Activated naive CD4-positive, alpha-beta T cell treated with anti-CD3 and anti-CD28 coated beads, Interleukin-2, amount 10 ng/mL, durations not matched to agents 5 hours and 36 hours (primary cell): ENCODE measurements around the gene TBX10. TPM values are rescaled to one million over a fixed set of nuclear protein-coding genes. Genes with fewer than 3 reads are reported as not detected.

Experiments
- total RNA-seq, 2 experiments: library from RNA; stranded (reverse); gene quantifications; one replicate each; pipeline ENCODE4 v1.2.3, GENCODE V29; 2021

TBX10 gene
- not detected for total RNA-seq

GRCh38 chr11:67639438-67639859 lies at the start of gene TBX10:
Gene TBX10 (minus strand): TSS chr11:67639763. CDS start chr11:67639472, 291 bp downstream.

GRCh38 chr11:67674442-67674871 lies 34.9 kb upstream of the TBX10 start, which contains the start of gene ALDH3B2:
Gene ALDH3B2 (minus strand): TSS chr11:67674623. CDS start chr11:67666935, 7,688 bp downstream.

GRCh38 chr11:67629386-67630227 lies 10.0 kb downstream of the TBX10 start, which contains the start of gene NUDT8:
Gene NUDT8 (minus strand): TSS chr11:67629937. CDS start chr11:67629911, 26 bp downstream.

GRCh38 chr11:67606492-67607295 lies 32.9 kb downstream of the TBX10 start, which contains the start of gene NDUFV1:
Gene NDUFV1 (plus strand): TSS chr11:67606936. CDS start chr11:67607005, 69 bp downstream.

GRCh38 chr11:67583247-67584204 lies 56.0 kb downstream of the TBX10 start, which contains the start of gene GSTP1:
Gene GSTP1 (plus strand): TSS chr11:67583812. CDS start chr11:67583844, 32 bp downstream.

Other genes starting within 250 kb of the TBX10 start
- gene RAD9A, start 247.8 kb downstream of the TBX10 start, total RNA-seq, result 10 to 100 TPM; 44.5 to 48.5 TPM
- gene PPP1CA, start 237.9 kb downstream of the TBX10 start, total RNA-seq, result 100 to 1,000 TPM; 282 to 301 TPM
- gene TBC1D10C, start 235.7 kb downstream of the TBX10 start, total RNA-seq, result 100 to 1,000 TPM; 312 to 320 TPM
- 1 to 10 TPM; 1.1 TPM for gene CARNS1, start 224.1 kb downstream of the TBX10 start, total RNA-seq
- 10 to 100 TPM; 49.3 to 60.0 TPM for gene RPS6KB2, start 211.3 kb downstream of the TBX10 start, total RNA-seq
- gene PTPRCAP, start 202.1 kb downstream of the TBX10 start, total RNA-seq, result 100 to 1,000 TPM; 404 to 425 TPM
- gene CORO1B, start 196.3 kb downstream of the TBX10 start, total RNA-seq, result 100 to 1,000 TPM; 375 to 382 TPM
- not detected for gene GPR152, start 187.0 kb downstream of the TBX10 start, total RNA-seq
- 1 to 10 TPM; 3.4 to 3.7 TPM for gene CABP4, start 184.4 kb downstream of the TBX10 start, total RNA-seq
- 10 to 100 TPM; 50.3 to 57.3 TPM for gene TMEM134, start 170.5 kb downstream of the TBX10 start, total RNA-seq
- gene AIP, start 156.7 kb downstream of the TBX10 start, total RNA-seq, result 100 to 1,000 TPM; 142 to 145 TPM
- 100 to 1,000 TPM in 1 of 2 experiments, 10 to 100 TPM in 1; 97.2 to 101 TPM for gene PITPNM1, start 134.4 kb downstream of the TBX10 start, total RNA-seq
- gene CDK2AP2, start 131.6 kb downstream of the TBX10 start, total RNA-seq, result 10 to 100 TPM; 93.6 to 95.8 TPM
- gene CABP2, start 116.3 kb downstream of the TBX10 start, total RNA-seq, result not detected
- gene GSTP1, start 56.0 kb downstream of the TBX10 start, total RNA-seq, result 100 to 1,000 TPM; 156 to 157 TPM
- 100 to 1,000 TPM; 186 to 196 TPM for gene NDUFV1, start 32.8 kb downstream of the TBX10 start, total RNA-seq
- 10 to 100 TPM; 11.3 to 12.0 TPM for gene NUDT8, start 9.8 kb downstream of the TBX10 start, total RNA-seq
- under 1 TPM in 1 of 2 experiments, not detected in 1; 0.38 TPM for gene ACY3, start 11.0 kb upstream of the TBX10 start, total RNA-seq
- gene ALDH3B2, start 34.9 kb upstream of the TBX10 start, total RNA-seq, result not detected